Measurements from ENCODE around the gene ISM1.

The ISM1 gene

DNA sequence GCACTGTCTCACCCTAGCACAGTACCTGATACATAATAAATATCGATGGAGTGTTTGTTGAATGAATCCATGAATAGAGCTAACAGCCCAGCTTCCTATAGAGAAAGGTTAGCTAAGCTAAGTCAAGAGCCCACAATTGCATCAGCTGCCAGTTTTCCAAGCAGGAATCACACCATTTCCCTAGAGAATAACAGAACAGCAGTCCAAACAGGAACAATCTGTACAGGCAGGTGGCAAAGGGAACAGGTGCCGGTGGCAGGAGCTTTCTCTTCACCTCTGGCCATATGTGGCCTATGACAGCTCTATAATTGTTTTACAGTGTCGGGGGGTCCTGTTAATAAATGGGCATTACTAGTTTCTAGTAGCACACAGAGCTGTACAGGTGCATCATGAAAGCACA is 38.8 kb downstream of the ISM1 start:
- DNase-seq, result no peak

DNA sequence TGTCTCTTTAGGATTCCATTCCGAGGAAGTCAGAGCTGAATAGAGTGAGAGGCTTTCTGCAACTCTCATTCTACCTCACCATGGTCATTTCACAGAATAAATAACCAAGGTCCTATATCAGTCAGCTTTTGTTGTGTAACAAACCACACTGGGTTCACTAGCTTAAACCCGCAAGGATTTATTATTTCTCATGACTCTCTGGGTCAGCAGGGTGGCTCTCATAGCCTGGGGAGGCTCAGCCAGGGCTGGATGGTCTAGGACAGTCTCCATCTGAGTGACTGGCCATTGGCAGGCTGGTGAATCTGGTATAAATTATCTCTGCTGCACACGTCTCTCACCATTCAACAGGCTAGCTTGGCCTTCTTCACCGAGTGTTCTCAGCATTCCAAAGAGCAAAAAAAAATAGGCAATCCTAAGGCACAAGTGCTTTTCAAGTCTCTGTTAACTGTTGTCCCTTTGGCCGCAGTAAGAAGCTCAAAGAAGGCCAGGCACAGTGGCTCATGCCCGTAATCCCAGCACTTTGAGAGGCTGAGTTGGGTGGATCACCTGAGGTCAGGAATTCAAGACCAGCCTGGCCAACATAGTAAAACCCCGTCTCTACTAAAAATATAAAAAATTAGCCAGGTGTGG is 39.7 kb downstream of the ISM1 start:
- DNase-seq, result no peak

DNA sequence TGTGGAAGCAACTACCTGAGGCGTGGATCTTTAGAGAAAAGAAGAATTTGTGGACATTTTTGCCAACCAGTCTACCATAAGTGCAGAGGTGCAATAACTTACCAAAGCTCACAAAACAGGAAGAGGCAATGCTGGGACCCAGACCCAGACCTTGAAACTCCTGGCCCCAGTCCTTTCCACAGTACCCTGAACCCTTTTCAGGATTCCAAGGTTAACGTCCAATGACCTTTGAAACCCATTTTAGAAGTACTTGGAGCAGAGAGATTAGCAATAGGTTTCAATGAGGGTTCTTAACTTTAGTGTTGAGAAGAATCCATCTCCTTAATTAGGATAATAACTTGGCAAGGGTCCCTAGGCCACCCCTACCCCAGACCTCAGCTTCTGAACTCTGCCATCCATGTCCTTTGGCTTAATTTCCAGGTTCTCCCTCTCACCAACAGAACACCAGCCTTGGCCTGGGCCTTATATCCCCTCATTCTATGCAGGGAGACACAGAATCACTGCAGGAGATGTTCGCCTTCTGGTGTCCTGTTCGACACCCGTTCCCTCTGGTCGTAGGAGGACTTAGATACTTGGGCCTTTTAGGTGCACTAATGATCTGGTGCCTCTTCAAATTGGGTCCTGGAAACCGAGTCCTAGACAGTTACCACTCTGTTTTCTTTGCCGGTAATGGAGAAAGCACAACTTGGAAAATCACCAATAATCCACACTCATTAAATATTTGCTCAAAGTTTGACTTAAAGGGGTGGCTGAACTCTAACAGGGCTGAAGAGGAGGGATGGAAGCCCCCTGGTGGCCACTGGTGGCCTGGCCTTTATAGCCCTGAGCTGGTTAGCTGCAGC is 40.6 kb downstream of the ISM1 start:
- peak; percentile 74 for DNase-seq

DNA sequence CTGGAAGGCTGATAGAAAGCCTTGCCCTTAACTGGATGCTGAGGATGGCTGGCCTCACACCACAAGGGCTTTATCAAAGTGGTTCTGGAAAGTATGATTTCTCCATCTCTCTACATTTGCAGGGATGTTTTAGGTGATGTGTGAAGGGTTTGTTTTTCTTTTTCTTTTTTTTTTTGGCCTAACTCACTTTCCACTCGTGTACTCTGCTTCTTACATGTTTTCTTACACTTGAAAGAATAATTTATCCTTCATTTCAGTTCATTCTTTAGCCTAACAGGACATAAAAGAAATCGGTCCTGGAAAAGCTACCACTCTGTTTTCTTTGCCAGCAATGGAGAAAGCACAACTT is 41.2 kb downstream of the ISM1 start:
- DNase-seq, result no peak

DNA sequence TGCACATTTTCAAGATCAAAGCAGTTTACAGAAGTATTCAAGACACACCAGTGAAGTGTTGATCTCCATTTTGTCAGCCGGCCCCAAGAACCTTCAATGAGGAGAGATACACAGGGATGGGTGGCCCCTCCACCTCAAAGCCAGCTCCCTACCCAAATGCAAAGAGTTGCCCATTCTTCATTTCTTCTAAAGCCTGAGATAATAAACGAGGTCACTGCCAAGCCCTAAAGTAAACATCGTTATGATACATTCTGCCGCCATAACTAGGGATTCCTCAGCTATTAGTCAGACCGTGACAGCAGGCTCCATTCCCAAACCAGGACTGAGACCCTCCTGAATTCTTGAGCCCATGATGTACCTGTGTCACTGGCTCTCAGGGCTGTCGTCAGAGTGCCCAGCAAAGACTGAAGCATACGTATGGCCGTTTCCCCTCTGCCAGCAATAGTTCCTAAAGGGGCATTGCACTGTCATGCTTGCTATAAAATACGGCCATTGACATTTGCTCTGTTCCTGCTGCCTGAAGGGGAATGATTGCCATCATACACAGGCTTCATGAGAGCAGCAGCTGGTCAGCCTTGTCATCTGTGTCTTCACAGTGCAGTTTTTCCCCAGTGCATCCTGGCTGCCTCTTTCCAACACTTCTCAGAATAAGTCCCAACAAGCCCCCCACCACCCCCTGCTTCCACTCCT is 41.7 kb downstream of the ISM1 start:
- DNase-seq, result no peak

DNA sequence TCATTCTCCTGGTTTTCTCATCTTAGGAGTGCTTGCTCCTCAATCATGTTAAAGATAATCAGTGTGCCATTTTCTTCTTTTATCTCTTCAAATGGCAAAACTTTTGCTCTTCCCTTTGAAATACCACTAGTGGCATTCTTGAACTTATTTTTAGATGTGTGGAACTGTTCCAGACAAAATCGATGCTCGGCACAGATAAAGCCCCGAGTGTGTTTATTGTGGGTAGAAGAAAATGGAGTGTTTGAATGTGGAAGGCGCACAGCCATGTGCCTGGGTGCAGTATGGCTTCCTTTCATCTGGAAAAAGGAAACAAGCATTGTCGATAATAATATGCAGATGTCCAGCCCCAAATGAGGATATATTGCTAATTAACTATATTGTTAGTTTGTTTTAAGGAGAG is 42.4 kb downstream of the ISM1 start:
- DNase-seq, result no peak

DNA sequence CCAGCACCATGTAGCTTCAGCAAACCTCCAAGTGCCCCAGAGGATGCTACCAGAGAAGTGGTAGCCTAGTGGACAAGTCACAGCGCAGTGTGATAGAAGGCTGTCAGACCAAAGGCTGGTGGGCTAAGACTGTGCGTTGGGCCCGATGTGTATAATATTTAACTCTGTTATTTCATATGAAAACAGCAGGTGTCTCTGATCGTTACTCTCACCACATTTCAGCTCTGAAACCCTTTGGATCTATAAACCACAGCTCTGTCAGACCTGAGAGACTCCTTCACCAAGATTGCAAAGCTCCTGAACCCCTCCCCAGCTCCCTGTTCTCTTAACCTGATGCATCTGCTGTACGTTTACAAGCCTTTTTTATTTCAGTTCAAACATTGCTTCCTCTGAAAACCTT is 43.8 kb downstream of the ISM1 start:
- no peak for DNase-seq

DNA sequence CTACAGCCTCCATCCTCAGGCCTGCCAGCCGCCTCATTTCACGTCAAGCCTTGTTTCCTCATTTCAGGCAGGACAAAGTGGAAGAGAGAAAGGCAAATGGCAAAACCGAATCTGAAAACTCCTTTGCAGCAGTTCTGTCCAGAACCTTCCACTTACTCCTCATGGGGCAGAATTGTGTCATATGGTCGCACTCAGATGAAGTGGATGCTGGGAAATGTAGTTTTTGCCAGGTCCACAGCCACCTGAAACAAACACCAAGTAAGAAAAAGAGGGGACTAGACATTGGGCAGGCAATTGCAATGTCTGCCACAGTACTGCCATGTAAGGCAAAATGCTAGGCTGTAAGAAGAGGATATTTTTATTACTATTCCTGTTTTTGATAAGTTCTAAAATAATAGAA is 44.9 kb downstream of the ISM1 start:
- no peak for DNase-seq

DNA sequence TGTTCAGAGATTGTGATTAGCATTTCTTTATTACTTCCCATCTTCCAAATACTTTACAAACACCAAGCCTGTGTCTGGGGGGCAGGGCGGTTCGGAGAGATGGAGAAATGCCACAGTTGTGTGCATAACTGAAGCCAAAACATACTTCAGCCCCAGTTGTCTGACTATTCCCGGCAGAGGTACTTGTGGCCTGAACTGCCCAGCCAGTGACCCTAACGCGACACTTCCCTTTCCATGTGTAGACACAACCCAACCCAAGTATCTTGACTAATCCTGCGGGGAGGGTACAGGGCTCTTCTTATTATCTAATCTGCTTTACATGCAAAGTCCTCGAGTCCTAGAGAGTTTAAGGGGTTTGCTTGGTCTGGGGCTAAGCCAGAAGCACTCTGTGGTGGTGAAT is 46.2 kb downstream of the ISM1 start:
- no peak for DNase-seq

DNA sequence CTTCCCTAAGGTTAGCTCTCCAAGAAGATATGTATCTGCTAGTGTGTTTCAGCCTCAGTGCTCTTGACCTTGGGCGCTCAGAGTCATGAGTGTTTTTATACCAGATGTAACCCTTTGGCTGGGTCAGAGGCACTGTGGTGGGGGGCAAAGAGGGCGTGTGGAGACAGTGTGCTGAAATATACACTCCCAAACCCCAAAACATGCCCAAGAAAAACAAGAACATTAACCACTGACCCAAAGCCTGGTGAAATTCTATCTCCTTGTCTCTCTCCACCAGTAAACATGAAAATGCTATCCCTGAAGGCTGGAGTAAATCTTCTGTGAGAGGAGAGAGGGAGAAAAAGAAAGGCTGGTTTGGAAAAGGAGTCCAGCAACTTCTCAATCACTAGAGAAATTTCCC is 47.9 kb downstream of the ISM1 start:
- DNase-seq, result no peak

DNA sequence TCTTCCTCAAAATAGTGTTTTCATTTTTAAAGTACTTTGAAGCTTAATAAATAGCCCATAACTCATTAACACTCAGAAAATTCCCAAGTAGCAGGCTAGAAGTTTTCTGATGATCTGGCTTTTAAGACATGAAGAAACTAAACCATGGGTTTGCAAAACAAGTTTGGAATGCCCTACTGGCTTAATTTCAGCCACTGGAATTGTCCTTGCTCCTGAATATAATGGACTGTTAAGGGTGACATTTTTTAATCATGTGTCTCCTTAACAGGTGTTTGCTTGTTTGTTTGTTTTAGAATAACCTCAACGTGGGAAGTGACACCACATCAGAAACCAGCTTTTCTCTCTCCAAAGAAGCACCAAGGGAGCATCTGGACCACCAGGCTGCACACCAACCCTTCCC is 49.1 kb downstream of the ISM1 start:
- DNase-seq, result no peak

DNA sequence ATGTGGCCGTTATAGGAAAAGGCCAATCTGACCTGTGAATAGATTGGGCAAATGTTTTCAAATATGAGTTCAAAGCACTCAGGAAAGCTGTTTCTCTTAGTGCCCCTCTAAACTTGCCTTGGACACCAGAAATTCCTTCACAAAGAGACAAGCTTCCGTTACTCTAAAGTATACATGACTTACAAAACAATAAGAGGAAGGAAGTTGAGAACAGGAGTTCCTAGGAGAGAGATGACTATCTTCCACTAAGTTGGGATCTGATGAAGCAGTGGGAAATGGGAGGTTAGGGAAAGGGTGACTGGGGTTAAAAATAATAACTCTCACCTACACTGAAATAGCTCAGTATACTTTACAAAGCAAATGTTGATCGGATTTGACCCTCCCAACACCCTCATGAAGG is 50.0 kb downstream of the ISM1 start:
- DNase-seq, result no peak

DNA sequence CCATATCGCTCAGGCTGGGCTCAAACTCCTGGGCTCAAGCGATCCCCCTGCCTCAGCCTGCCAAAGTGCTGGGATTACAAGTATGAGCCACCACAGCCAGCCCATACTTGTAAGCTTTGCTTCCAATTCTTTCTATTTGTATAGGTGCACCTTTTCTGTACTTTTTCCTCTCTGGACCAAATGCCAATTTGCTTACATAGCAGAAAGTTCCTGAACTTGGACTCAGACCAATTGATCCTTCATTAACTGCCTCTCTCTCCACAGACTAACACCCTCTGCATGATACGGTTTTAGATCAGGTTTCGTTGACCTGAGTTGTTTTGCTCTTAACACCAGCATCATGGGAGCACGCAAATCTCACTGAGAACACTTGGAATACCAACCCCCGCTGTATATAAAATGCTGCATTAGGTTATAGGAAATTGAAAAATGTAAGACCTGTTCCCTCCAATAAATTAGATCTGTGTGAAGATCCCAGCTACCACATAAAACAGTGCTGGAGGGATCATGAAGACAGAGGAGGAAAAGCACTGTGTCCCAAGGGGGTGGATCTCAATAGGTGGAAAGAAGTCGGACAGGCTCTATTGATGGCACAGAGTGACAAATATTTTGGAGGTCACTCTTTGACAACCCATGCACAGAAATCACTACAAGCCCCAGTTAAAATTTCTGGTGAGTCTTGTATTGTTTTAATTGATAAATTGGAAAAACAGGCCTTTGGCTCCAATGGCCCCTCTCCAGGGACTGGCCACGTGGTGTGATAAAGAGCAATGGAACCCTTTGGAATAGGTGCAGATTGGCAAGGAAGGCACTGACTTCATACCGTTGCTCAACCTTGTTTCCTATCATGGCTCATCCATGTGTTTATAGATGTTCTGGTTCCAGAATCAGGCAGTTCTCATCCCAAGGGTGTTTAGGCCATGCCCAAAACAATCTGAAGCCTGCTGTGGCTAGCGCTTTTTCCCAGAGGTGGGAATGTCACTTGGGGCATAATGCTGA is 51.2 kb downstream of the ISM1 start:
- no peak for DNase-seq

DNA sequence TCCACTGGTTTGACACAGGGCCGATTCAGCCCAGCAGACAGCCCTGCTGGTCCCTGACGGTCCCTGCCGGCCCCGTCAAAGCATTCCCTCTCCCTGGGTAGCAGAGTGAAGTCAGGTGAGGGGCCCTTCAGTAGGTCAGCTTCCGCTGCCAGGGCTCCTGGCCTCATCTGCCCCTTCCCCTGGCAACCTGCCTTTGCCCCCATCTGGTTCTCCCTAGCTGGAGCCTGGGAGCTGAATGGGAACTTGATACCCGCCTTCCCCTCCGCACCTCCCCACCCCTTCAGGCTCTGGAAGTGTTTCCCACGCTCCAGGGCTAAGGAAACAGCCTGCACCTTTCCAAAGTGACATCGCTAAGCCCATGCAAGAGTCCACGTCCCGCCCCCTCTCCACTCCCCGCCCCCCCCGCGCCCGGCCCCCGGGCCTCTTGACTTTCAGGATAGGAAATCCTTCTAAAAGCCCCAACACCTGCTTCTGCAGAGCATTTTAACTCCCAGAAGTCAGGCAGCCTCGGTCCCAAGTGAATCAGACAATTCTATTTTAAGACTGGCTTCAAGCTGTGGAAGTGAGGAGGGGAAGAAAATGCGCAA is 53.3 kb downstream of the ISM1 start:
- DNase-seq, result no peak

DNA sequence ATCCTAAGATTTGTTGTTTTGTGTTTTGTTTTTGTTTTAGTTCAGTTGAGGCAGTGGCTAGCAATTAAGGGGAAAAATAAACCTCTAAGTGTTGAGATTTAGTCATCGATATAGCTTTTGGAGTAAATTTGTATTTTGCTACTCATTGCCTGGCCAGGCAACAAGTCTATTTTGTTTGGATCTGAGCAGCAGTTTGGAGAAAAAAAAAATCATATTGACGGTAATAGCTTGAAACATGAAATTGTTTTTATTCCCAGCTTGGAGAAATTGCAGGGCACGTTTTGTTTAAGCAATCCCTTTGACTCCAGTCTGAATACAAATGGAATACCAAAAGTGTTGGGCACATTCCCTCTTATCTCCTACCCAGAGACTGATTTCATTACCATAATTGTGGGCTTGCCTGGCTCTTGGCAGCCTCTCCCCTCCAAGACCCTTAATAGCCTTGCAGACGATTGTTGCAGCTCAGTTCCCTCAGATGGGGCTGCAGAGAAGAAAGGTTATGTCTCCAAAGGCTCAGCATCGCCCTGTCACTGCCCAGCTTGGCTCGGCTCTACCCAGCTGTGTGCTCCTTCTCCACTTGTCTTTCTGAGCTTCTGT is 56.0 kb downstream of the ISM1 start:
- no peak for DNase-seq

DNA sequence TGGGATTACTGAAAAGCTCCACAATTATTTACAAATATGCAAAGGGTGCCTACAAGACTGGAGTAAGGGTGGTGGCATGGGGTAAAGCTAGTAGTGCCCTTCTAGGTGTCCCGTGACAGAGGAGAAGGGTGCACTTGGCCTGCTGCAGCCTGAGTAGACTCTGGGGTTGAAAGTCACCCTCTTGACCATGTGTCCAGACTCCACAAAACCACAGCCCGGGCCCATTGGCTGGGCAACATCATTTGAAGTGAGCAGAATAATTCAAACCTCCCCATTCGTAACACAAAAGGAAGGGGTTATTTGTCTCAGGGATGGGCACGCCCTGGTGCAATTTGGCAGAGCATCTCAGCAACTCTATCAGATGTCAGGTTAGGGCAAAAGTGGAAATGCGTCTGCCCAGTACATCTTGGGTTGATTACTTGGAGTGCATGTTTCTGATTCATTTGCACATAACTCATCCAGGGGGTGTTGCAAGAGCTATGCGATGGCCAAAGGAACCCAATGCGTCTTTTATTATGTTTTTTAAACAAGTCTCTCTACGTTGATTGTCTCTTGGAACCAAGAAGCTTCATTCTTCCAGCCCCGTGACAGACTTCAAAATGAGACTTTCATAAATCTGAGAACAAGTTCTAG is 56.7 kb downstream of the ISM1 start:
- DNase-seq, result no peak

DNA sequence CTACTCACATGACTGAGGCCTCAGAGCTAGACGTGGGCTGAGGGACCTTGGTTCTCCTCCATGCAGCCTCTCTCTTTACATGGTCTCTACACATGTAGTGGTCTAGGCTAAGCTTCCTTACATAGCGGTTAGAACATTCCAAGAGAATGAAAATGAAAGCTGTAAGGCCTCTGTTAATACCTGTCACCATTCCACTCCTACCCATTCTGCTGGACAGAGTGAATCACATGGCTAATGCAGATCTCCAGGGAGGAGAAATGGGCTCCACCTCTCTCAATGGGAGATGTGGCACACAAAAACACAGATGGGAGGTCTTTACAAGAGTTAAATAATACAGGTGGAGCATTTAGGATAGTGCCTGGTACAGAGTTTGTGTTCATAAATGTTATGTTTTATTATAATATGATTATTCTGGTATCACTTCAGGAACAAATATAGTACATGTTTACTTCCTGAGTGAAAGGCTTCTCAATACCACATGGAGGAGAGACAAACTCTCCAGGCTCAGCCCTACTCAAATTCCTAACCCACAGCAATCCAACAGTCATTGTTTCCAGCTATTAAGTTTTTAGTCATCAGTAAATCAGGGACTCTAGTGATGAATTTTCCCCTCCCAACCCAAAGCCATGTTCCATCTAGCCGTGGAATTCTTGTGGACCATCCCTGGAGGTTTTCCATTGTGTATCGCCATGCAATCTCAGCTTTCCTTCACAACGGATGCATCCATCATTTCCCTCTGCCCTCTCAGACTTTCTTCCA is 57.9 kb downstream of the ISM1 start:
- DNase-seq, result no peak

DNA sequence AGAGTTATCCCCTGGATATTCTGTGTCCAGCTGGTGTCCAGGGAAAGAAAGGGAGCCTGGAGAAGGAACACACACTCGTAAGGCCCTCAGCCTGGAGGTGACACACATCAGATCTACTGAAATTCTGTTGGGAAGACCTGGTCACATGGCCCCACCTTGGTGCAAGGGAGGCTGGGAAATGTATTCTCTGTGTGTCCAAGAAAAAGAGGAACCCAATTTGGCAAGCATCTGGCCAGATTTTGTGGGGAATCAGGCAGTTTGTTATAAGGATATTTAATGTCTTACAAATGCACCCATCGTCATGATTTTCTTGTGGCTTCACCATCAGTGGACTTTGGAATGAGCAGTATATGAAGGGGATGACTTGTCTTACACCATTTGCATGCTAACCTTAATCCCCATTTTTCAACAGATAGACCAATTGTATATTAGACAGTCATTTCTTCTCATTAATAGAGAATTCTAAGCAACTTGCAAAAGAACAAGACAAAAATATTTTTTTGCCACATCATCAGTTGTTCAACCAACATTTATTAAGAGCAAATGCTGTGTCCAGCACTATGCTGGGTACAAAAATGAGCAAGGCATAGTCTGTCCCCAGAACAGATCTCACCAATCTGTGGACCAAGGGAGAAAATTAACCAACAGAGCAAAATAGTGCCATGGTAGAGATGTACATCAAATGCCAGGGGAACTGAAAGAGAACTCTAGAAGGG is 59.7 kb downstream of the ISM1 start:
- no peak for DNase-seq

DNA sequence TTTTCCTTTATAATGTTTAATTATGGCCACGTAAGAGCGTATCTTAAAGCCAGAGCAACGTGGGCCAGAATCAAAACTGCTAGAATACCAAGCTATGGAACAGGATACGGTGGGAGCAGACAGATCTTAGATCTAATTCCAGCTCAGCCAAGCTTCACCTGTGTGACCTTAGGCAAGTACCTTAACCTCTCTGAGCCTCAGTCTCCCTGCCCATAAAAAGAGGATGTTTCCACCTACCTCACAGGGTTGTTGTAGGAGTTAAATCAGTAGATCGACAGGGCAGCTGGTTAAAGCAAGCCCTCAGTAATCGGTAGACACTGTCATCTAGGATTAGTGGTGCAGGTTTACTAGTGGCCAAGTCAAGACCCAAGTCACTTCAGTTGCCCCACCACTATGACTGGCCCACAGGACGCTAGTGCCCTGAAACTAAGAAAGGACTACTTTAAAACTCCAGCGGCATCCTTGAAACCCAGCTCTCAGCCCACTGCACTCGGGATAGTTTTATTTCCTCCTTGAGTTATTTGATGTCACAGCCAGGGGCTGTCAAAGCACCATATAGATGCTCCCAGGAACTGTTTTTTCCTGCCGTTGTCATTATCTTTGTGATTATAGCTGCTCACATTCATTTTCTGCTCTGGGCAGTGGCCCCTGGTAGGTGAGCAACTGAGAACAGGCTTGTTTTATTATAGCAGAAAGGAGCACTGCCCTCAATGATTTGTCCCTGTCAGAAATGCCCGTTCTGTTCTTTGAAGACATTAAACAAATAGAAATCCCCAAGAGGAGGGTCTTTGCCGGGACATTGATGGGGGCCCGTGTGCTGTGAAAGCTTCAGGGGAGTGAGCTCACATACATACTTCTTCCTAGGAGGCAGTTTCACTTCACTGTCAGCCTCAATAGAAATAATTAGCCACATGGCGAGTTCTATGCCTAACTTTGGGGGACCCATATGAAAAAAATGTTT is 63.1 kb downstream of the ISM1 start:
- DNase-seq, result no peak
